ENCODE results near the gene VAT1. TPM values are rescaled to one million over a fixed set of nuclear protein-coding genes. Genes with fewer than 3 reads are reported as not detected.

VAT1 gene
- total and polyA plus RNA-seq, 2 of the 13 experiments (the other 11 are each of a cell fraction or from before 2014, with no cell fraction given), result 143 to 205 TPM

DNA sequence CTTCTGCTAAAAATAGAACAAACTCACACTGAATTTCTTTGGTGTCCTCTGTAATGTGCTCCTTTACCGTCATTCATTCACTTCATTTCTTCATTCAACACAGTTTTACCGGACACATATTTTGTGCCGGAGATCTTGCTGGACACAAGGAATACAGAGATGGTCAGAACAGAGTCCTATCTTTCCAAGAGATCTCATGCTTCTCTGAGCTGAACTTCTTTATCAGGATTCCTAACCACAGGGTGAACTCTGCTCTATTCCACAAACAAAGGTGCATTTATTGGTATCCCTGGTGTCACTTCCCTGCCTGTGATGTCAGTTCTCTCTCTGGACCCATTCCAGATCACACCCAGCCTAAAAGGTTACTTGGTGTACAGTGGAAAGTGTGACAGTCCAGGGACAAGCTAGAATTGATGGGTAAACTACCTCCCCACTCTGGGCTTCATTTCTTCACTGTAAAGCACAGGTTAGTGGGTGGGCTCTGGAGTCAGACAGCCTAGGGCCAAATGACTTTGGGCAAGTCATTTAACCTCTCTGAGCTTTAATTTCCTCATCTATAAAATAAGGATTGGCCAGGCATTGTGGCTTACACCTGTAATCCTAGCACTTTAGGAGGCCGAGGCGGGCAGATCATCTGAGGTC, 11.4 kb downstream of the VAT1 start (continued):
- no peak for TF ChIP-seq KDM5B (CRISPR knock-in tag; IDR thresholded peaks at IDR 0.05; ENCODE audit: borderline replicate concordance)
- no peak for TF ChIP-seq SMARCC2 (IDR thresholded peaks at IDR 0.05)
- no peak for TF ChIP-seq ZNF296 (CRISPR knock-in tag; conservative IDR thresholded peaks at IDR 0.05)
- TF ChIP-seq ONECUT2 (CRISPR knock-in tag; IDR thresholded peaks at IDR 0.05), result no peak; the same call in 1 of the 2 replicates
- peak; percentile 21; the same call in 1 of the 2 replicates for TF ChIP-seq ERF (CRISPR knock-in tag; IDR thresholded peaks at IDR 0.05)
- TF ChIP-seq NFYB (CRISPR knock-in tag; IDR thresholded peaks at IDR 0.05), result no peak
- TF ChIP-seq ZNF280D (CRISPR knock-in tag; IDR thresholded peaks at IDR 0.05), result no peak
- TF ChIP-seq ZNF570 (CRISPR knock-in tag; IDR thresholded peaks at IDR 0.05; ENCODE audit: borderline replicate concordance), result no peak
- peak; percentile 93 for TF ChIP-seq GATAD2A (CRISPR knock-in tag; IDR thresholded peaks at IDR 0.05)
- no peak for TF ChIP-seq DNMT1 (CRISPR knock-in tag; IDR thresholded peaks at IDR 0.05)
- TF ChIP-seq ZNF788 (CRISPR knock-in tag; IDR thresholded peaks at IDR 0.05; ENCODE audit: borderline replicate concordance), result peak; percentile 52; the same call in 1 of the 2 replicates
- TF ChIP-seq SRSF9 (IDR thresholded peaks at IDR 0.05; ENCODE audit: borderline replicate concordance, insufficient read depth, low read depth, low read length, poor library complexity, severe bottlenecking), result no peak
- TF ChIP-seq ZNF253 (CRISPR knock-in tag; IDR thresholded peaks at IDR 0.05; ENCODE audit: borderline replicate concordance), result no peak
- TF ChIP-seq IRF2 (CRISPR knock-in tag; IDR thresholded peaks at IDR 0.05), result no peak; the same call in none of the 2 replicates
- peak; percentile 79 for TF ChIP-seq MIER2 (CRISPR knock-in tag; IDR thresholded peaks at IDR 0.05)
- no peak for TF ChIP-seq MXD1 (CRISPR knock-in tag; IDR thresholded peaks at IDR 0.05)
- no peak for TF ChIP-seq ZNF567 (CRISPR knock-in tag; IDR thresholded peaks at IDR 0.05; ENCODE audit: borderline replicate concordance)
- no peak for TF ChIP-seq ZNF224 (CRISPR knock-in tag; IDR thresholded peaks at IDR 0.05)
- no peak for TF ChIP-seq CCAR2 (optimal IDR thresholded peaks at IDR 0.05; ENCODE audit: low read depth, low read length)
- no peak for TF ChIP-seq ZNF607 (CRISPR knock-in tag; IDR thresholded peaks at IDR 0.05; ENCODE audit: borderline replicate concordance)
- peak; percentile 61; the same call in 1 of the 2 replicates for TF ChIP-seq RCOR2 (CRISPR knock-in tag; IDR thresholded peaks at IDR 0.05)
- TF ChIP-seq ZNF687 (CRISPR knock-in tag; IDR thresholded peaks at IDR 0.05), result no peak
- TF ChIP-seq ZNF674 (CRISPR knock-in tag; IDR thresholded peaks at IDR 0.05; ENCODE audit: low read depth), result no peak
